Measurements from ENCODE around the gene GAPVD1. TPM values are rescaled to one million over a fixed set of nuclear protein-coding genes. Genes with fewer than 3 reads are reported as not detected.
A peak's percentile ranks its signal among the peaks of the same experiment; 100 is the strongest.

GAPVD1 gene
- total RNA-seq, 2 donors from 2014 or later, result 82.8 to 105 TPM

GRCh38 chr9:125241863-125242739 is 19.5 kb upstream of the GAPVD1 start:
- H3K9me3 ChIP-seq, result no peaks in the 10 kb centered on the region
- H3K4me1 ChIP-seq (ENCODE audit: control insufficient read depth in 1 of 2, low read depth in 2 of 2), result peaks cover 28 to 37% of the 10 kb centered on the region in 2 donors
- peak overlapping the region; percentile 93 to 96 for H3K27ac ChIP-seq
- H3K4me3 ChIP-seq, result peak overlapping the region; percentile 98
- ATAC-seq (ENCODE audit: insufficient number of reproducible peaks, low FRiP score, low read depth), result peak; percentile 13
- H3K27me3 ChIP-seq (replicated peaks; ENCODE audit: insufficient read depth), result no peaks in the 10 kb centered on the region
- DNase-seq (ENCODE audit: low spot score), result no peak
- no peak for TF ChIP-seq CTCF (IDR thresholded peaks at IDR 0.05)
- H3K36me3 ChIP-seq, result peaks cover 22% of the 10 kb centered on the region

- DNase-seq (ENCODE audit: low spot score) (no peak), ATAC-seq (ENCODE audit: insufficient number of reproducible peaks, low FRiP score, low read depth) (no peak)
- no peak overlapping the region for H3K4me3 ChIP-seq
These were observed 17.8 kb upstream of the GAPVD1 start for GRCh38 chr9:125243792-125244260.

GRCh38 chr9:125246261-125246667 is 15.4 kb upstream of the GAPVD1 start:
- Histone ChIP-seq H3K9me3 (no peaks in the 10 kb centered on the region), H3K27ac (no peak overlapping the region), H3K4me1 (ENCODE audit: control insufficient read depth in 1 of 2, low read depth in 2 of 2) (peaks cover 4 to 7% of the 10 kb centered on the region in 2 donors), H3K27me3 (replicated peaks; ENCODE audit: insufficient read depth) (no peaks in the 10 kb centered on the region), H3K36me3 (no peaks in the 10 kb centered on the region), H3K4me3 (no peak overlapping the region)
- no peak for TF ChIP-seq CTCF (IDR thresholded peaks at IDR 0.05)
- DNase-seq (ENCODE audit: low spot score) (no peak), ATAC-seq (ENCODE audit: insufficient number of reproducible peaks, low FRiP score, low read depth) (no peak)

More at GRCh38 chr9:125243792-125244260, 17.8 kb upstream of the GAPVD1 start:
- H3K36me3 ChIP-seq, result peaks cover 7% of the 10 kb centered on the region
- peaks cover 14 to 20% of the 10 kb centered on the region in 2 donors for H3K4me1 ChIP-seq (ENCODE audit: control insufficient read depth in 1 of 2, low read depth in 2 of 2)
- no peak overlapping the region for H3K27ac ChIP-seq
- no peak for TF ChIP-seq CTCF (IDR thresholded peaks at IDR 0.05)
- H3K27me3 ChIP-seq (replicated peaks; ENCODE audit: insufficient read depth), result no peaks in the 10 kb centered on the region
- H3K9me3 ChIP-seq, result no peaks in the 10 kb centered on the region

- ATAC-seq (ENCODE audit: insufficient number of reproducible peaks, low FRiP score, low read depth), result no peak
- Histone ChIP-seq H3K4me1 (ENCODE audit: control insufficient read depth in 1 of 2, low read depth in 2 of 2) (no peaks in the 10 kb centered on the region), H3K36me3 (no peaks in the 10 kb centered on the region), H3K27me3 (replicated peaks; ENCODE audit: insufficient read depth) (no peaks in the 10 kb centered on the region), H3K27ac (no peak overlapping the region), H3K4me3 (no peak overlapping the region), H3K9me3 (no peaks in the 10 kb centered on the region)
- no peak for DNase-seq (ENCODE audit: low spot score)
- TF ChIP-seq CTCF (IDR thresholded peaks at IDR 0.05), result no peak
These were observed 7.4 kb upstream of the GAPVD1 start for GRCh38 chr9:125254231-125254630.

GRCh38 chr9:125255781-125256391 is 5.7 kb upstream of the GAPVD1 start:
- ATAC-seq (ENCODE audit: insufficient number of reproducible peaks, low FRiP score, low read depth) (no peak), DNase-seq (ENCODE audit: low spot score) (no peak)
- H3K4me3 ChIP-seq, result no peak overlapping the region

More at GRCh38 chr9:125255781-125256391, 5.7 kb upstream of the GAPVD1 start:
- no peak for TF ChIP-seq CTCF (IDR thresholded peaks at IDR 0.05)
- Histone ChIP-seq H3K36me3 (no peaks in the 10 kb centered on the region), H3K27me3 (replicated peaks; ENCODE audit: insufficient read depth) (no peaks in the 10 kb centered on the region), H3K4me1 (ENCODE audit: control insufficient read depth in 1 of 2, low read depth in 2 of 2) (peaks cover 0 to under 1% of the 10 kb centered on the region in 2 donors), H3K9me3 (no peaks in the 10 kb centered on the region), H3K27ac (no peak overlapping the region)
